KOPT-K1 (cell line): Measurements from ENCODE around the gene DCDC1.

Experiments
- H3K27ac ChIP-seq: fragments of 200-600 bp; sonication (generic); 2 replicates; pipeline ENCODE4 v1.5.1; 2016; ENCODE audit warnings: antibody characterized with exemption, mild to moderate bottlenecking, low read depth, low read length; ENCODE audit not compliant: poor library complexity, severe bottlenecking
- H3K36me3 ChIP-seq: fragments of 200-600 bp; sonication (generic); 2 replicates; pipeline ENCODE4 v1.5.1; 2017; ENCODE audit warnings: antibody characterized with exemption, mild to moderate bottlenecking, low read length, moderate library complexity; ENCODE audit not compliant: insufficient read depth
- H3K9me3 ChIP-seq: fragments of 200-600 bp; sonication (generic); 2 replicates; pipeline ENCODE4 v1.5.1; 2017; ENCODE audit warnings: antibody characterized with exemption, low read length, mild to moderate bottlenecking; ENCODE audit not compliant: insufficient read depth, poor library complexity, severe bottlenecking

Gene DCDC1

DNA sequence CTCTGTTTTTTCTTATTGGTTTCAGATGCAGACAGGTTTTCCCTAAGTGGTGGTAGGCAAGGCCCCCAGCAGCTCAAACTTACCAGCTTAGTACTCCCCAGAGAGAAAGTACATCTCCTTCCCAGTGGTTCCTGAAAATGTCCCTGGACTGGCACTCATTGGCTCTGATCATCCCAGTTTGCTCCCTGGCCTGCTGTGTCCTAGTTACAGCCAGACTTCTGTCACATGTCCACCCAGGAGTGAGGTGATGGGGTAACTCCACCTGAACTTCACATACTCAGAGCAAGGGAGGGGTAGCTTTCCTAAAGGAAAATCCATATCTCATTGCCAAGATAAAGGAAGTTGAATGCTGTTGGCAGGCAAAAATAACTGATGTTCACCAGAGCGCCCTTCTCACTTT, 546.4 kb downstream of the DCDC1 start:
- H3K36me3 ChIP-seq: no peaks in the 10 kb centered on the region
- no peak overlapping the region for H3K27ac ChIP-seq

GRCh38 chr11:30821438-30821965, 548.0 kb downstream of the DCDC1 start:
- H3K36me3 ChIP-seq: no peaks in the 10 kb centered on the region
- H3K9me3 ChIP-seq: no peaks in the 10 kb centered on the region
- no peak overlapping the region for H3K27ac ChIP-seq

More for the DNA sequence above, 546.4 kb downstream of the DCDC1 start:
- no peaks in the 10 kb centered on the region for H3K9me3 ChIP-seq

DNA sequence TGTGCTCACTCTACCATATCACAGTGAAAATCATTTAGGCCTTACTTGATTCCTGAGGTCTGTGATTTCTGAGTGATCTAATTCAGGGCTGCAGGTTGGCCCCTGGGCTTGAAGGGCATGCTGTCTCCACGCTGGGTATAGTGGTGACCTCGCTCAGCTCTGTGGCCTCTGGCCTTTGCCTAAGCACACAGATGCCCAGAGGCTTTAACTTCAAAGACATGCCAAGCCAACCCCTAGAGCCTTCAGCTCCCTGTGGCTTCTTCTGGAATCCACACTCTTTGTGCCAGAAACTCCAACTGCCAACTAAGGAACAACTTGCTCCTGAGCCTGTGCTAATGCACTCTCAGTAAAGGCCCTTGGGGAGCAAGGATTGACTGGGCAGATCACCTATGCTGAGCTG, 550.8 kb downstream of the DCDC1 start:
- no peaks in the 10 kb centered on the region for H3K36me3 ChIP-seq
- H3K9me3 ChIP-seq: no peaks in the 10 kb centered on the region
- H3K27ac ChIP-seq: no peak overlapping the region

GRCh38 chr11:30816959-30817880, 552.3 kb downstream of the DCDC1 start:
- Histone ChIP-seq H3K9me3 (no peaks in the 10 kb centered on the region), H3K36me3 (no peaks in the 10 kb centered on the region)

DNA sequence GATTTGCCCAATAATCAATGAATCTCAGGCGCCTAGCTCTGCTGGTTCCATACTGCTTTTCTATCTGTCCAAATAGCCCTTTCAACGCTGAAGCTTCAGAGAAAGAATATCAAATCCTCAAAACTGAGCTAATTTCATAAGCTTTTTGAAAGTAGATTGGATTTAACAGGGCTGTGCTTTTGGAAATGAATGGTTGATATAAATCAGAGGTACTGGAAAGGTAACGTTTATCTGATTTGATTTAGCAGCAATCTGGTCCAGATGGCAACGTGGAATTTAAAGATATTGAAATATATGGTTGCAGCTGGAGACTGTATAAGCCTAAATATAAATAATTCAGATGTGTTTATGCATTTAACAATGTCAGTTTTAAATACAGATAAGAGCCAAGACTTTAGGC, 553.9 kb downstream of the DCDC1 start:
- H3K36me3 ChIP-seq: no peaks in the 10 kb centered on the region
- H3K9me3 ChIP-seq: no peaks in the 10 kb centered on the region
- H3K27ac ChIP-seq: no peak overlapping the region

More at GRCh38 chr11:30816959-30817880, 552.3 kb downstream of the DCDC1 start:
- no peak overlapping the region for H3K27ac ChIP-seq

GRCh38 chr11:30814737-30815136, 554.8 kb downstream of the DCDC1 start:
- H3K27ac ChIP-seq: no peak overlapping the region
- H3K9me3 ChIP-seq: no peaks in the 10 kb centered on the region
- no peaks in the 10 kb centered on the region for H3K36me3 ChIP-seq
